ENCODE data around the gene C11orf24. TPM values are rescaled to one million over a fixed set of nuclear protein-coding genes. Genes with fewer than 3 reads are reported as not detected.
A peak's percentile ranks its signal among the peaks of the same experiment; 100 is the strongest.
"Not testable (repeated sequence)": the region's sequence is repeated elsewhere in the genome, so short reads cannot be mapped to it uniquely, and the experiment has no call there.

C11orf24 gene
- total RNA-seq, 1 donor from 2014 or later, result 50.9 TPM

DNA sequence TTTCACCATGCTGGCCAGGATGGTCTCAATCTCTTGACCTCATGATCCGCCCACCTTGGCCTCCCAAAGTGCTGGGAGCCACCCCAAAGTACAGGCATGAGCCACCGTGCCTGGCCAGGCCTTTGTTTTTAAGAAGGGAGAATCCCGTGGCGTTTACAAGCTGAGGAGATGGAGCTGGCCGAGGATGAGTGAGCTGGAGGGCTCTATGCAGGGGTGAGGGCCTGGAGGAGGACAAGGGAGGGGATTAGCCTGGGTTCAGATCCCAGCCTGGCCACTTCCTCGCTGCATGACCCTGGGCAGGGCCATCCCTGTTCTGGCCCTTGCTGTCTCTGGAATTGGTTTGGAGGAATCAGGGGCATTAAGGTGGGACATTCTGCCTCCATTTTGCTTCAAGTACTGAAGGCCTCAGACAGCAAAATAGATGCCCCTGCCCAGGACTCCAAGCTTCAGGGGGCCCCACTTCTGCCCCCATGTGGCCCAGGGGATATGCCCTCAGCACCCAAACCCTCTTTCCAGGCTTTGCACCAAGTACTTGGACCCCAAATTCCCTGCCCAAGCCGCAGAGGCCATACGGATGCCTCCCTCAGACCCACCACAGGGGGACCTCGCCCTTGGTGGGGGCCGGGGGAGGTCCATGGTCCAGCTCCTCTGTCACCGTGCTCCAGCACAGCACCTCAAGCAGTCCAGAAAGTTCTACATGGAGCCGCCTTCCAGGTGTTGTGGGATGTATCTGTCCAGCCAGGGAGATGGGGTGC is 28.5 kb upstream of the C11orf24 start:
- no peak for DNase-seq (ENCODE audit: low spot score)

DNA sequence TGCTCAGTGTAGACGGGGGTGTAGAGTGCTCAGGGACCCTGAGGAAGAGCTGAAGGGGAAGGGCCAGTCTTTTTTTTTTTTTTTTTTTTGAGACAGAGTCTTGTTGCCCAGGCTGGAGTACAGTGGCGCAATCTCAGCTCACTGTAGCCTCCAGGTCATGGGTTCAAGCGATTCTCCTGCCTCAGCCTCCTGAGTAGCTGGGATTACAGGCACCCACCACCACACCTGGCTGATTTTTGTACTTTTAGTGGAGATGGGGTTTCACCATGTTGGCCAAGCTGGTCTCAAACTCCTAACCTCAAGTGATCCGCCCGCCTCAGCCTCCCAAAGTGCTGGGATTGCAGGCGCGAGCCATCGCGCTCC is 27.7 kb upstream of the C11orf24 start:
- not testable (repeated sequence) for DNase-seq (ENCODE audit: low spot score)

DNA sequence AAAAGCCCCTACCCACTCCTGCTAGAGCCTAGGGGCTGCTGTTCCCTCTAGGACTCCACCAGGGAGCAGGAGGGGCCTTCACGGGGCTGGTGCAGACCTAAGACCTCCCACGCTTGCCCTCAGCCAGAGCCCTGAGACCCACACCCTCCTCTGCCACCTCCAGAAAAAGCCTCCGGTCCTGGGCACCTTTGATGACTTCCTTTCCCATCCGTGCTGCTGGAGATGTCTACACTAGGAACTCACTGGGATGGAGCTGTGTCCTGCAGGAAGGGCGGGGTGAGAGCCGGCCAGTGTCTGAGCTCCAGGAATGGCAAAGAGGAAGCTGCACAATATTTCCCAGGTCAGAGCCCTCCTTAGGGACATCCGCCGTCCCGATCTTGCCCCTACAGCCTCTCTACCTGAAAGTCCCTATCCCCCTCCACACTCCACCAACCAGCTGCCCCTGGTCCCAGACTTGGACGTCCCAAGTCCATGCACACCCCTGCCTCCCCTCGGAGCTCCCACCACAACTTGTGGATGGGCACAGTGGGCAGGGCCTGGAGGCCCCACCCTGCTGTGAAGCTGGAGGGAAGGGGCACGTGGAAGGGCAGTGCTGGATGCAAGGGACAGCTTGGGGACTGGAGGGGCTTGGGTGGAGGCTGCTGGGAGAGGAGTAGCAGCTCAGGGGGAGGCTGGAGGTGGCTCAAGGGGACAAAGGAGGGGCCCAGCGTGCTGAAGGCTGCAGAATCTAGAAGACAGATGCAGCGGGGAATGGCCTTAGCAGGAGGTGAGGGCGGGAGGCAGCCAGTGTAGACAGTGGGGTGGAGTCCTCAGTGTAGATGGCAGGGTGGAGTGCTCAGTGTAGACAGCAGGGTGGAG is 27.1 kb upstream of the C11orf24 start:
- DNase-seq (ENCODE audit: low spot score), result no peak

DNA sequence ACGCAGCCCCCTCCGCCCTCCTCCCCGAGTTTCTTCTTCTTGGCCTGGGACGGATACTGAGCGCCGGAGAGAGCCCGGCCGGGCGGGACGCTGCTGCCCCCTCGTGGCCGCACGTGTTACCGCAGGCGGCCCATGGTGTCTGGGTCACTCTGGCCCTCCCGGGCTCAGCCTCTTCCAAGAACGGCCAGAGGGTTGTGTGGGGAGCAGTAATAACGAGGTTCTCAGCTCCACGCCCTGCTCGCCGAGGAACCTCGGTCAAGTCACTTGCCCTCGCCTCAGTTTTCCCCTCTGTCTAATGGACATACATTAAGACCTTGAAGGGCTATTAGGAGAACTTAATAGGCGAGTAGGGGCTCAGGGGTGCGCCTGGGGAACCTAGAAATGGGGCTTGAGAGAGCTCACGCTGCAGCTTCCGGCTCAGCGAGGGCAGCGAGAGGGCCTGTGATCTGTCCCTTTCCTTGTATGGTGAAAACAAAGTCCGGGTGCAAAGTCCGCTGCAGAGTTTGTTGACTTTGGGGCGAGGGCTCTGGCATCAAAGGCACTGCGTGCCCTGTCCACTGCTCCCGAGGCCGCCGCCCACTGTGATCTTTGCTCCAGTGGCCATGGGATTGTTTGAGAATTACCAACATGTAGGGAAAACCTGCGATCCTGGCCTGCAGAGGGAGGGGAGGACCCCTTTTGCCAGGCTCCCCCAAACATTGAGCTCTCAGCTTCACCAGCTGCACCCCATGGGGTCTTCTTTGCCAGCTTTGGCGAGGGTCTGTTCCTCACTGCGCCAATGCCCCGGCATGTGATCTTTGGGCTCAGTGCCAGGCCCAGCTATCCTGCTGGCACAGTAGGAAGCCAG is 26.3 kb upstream of the C11orf24 start:
- peak; percentile 96 for DNase-seq (ENCODE audit: low spot score)

DNA sequence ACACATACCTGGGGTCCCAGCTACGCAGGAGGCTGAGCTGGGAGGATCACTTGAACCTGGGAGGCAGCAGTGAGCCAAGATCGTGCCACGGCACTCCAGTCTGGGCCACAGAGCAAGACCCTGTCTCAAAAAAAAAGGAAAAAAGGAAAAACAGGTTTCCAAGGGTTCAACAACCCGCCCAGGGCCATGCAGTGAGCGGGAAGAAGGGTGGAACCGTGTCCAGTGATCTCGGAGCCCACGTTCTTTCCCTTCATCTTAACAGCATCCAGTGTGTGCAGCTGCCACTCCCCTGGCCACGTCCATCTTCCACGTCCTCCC is 25.7 kb upstream of the C11orf24 start:
- DNase-seq (ENCODE audit: low spot score), result no peak

DNA sequence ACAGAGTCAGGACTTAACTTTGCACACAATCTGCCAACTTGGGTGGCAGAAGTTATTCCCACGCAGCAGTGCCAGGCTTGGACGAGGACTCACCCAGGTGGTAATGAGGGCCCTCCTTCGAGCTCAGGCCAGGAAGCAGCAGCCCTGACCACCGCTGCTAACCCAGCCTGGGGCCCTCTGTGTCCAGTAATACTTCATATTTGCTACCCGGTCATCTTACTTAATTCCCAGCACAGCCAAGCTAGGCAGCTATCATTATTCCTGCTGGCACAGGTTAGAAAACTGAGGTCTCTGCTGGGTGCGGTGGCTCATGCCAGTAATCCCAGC is 25.2 kb upstream of the C11orf24 start:
- DNase-seq (ENCODE audit: low spot score), result no peak

DNA sequence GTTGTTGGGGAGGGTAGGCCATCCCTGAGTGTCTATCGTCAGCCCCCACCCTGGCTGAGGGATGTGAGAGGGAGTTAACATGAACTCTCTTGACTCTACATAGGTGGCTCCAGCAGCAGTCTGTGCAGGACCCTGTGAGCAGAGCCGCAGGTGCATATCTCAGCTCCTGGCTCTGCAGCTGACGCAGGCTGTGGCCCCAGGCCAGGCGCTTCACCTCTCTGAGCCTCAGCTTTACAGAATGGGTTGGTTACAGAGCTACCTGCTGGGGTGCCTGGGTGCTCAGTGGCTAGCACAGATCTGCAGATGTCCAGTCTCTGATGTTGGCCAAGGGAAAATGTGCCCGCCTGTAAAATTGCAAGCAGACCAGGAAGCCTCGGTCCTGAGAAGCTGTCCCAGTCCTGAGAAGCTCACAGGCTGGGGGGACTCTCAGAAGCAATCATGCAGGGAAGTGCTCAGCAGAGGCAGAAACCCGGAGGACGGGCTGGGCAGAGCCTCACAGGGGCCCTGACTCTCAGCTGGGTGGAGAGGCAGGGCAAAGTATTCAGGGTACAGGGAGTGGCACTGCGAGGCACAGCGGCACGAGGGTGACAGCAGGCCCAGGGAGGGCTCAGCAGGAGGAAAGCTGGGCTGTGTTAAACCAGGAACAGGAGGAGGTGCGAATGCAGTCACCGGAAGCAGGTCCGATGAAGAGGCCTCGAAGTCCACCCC is 24.7 kb upstream of the C11orf24 start:
- no peak for DNase-seq (ENCODE audit: low spot score)

DNA sequence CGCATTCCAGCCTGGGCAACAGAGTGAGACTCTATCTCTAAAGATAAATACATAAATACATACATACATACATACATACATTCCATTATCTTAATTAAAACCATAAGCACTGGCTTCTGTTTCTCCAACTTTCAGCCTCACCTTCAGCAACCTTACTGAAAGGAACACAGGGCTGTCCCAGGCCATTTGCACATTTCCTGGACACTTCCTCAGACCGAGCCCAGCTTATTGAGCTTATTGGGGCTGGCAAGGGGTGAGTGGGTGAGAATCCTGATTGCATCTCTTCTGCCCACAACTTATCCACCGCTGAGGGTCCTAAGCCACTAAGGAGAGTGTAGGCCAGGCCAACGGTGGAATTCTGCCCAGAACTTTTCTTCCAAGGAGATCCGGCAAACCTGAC is 24.2 kb upstream of the C11orf24 start:
- DNase-seq (ENCODE audit: low spot score), result no peak

DNA sequence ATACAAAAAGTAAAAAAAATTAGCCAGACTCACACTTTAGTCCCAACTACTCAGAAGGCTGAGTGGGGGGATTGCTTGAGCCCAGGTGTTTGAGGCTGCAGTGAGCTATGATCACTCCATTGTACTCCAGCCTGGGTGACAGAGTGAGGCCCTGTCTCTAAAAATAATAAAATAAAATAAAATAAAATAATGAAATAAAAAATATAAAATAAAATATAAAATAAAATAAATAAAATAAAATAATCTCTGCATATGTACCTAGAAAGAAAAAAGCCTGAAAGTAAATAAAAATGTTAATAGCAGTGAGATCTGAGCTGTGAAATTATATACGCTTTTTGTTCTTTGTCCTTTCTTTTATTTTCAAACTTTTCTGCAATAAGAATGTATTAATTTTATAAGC is 23.5 kb upstream of the C11orf24 start:
- no peak for DNase-seq (ENCODE audit: low spot score)

DNA sequence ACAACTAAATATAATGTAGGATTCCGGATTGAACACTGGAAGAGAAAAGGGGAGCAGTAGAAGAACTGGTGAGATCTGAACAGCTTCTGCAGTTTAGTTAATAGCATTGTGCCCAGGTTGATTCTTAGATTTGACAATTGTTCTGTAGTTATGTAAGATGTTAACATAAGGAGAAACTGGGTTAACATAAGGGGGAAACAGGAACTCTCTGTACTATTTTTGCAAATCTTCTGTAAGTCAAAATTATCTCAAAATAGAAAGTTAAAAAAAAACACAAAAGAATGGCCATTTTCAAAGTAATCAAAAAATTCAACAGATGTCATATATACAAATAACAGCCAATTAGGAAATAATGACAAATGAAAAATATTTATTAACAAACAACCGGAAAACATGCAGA is 21.9 kb upstream of the C11orf24 start:
- no peak for DNase-seq (ENCODE audit: low spot score)

DNA sequence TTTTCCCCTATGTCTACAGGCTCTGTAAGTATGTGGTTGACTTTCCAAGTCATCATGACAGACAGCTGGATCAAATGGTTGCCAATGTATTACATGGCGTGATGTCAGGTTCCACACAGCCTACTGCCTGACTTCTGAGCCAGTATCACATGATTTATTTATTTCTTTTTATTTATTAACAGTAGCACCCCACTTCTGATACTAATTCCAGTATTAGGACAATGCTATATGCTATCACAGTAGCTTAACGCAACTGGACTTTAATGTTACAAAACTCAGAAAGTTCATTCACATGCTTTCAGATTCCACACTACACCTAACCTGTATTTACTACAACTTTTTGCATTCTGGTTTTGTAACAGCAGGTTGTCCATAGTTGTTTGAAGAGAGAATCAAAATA is 17.7 kb upstream of the C11orf24 start:
- no peak for DNase-seq (ENCODE audit: low spot score)

DNA sequence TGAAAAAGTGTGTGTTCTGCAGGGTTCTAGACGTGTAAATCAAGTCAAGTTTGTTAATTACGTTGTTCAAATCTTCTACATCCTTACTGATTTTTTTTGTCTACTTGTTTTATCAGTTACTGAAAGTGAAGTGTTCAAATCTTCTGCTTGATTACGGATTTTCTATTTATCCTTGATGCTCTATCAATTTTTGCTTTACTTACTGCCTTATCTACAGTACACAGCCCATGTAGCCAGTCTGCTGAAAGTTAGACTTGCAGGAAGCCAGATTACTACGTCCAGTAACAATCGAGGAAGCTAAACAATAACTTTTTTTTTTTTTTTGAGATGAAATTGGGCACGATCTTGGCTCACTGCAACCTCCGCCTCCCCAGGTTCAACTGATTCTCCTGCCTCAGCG is 15.6 kb upstream of the C11orf24 start:
- DNase-seq (ENCODE audit: low spot score), result no peak

DNA sequence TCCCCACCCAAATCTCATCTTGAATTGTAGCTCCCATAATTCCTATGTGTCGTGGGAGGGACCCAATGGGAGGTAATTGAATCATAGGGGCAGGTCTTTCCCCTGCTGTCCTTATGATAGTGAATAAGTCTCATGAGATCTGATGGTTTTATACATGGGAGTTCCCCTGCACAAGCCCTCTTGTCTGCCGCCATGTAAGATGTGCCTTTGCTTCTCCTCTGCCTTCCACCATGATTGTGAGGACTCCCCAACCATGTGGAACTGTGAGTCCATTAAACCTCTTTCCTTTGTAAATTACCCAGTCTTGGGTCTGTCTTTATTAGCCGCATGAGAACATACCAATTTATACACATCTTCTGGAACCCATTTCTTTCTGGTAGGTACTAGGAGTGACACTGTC is 12.8 kb upstream of the C11orf24 start:
- not testable (repeated sequence) for DNase-seq (ENCODE audit: low spot score)

DNA sequence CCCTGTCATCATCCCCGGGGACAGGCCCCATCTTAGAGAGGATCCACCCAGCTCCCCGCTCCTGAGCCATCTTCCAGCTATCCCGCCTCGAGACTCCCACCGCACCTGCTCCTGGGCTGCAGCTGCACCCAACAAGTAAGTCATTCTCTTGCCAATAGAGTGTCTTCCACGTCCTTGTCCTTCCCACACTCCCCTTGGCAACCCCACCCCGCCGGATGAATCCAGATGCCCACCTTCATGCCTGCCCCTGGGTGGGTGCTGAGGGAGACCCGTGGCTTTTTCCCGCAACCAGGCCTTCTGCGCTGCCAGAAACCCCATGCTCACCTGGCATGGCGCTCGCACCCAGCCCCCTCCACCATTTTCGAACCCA is 11.1 kb upstream of the C11orf24 start:
- no peak for DNase-seq (ENCODE audit: low spot score)

DNA sequence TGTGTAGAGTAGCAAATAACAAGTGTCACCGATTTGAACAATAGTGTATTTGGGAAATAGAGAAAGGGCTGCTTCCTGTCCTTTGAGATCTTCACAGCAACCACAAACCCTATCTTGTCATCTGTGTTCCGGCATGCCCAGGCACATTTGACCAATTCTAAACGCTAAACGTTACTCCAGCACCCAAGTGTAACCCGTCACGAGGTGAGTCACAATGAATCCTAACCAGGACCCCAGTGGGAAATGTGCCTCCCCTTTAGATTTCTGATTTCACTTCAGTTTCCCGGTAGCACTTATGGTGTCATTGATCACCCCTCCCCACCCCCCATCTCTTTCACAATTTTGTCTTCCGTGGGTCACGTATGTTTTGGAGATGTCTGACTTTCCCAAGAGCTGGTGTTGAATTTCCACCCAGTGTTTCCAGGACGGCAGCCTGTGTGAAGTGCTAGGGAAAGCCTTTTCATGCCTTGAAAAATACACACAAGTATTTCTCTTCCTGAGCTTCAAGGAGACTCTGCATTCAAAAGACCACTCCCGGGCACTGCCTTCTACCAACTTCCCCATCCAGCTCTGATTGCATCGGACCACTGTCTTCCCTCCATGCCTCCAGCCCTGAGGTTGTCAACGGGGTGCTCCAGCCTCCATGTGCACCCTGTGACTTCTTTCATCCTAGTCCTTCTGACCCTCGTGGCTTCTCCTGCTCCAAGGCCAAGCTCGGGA is 10.5 kb upstream of the C11orf24 start:
- DNase-seq (ENCODE audit: low spot score), result peak; percentile 28

DNA sequence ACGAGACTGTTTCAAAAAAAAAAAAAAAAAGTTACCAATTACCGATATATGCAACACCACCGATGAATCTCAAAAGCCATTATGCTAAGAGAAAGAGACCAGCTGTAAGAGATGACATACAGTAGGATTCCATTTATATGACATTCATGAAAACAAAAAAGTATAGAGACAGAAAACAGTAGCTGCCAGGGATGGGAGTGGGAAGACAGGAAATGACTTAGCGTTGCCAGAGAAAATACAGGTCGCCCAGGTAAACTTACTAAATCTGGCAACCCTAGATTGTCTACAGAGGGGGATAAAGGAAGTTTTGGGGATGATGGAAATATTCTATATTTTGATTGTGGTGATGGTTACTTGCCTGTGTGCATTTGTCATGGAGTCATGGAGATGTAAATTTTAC is 7.9 kb upstream of the C11orf24 start:
- DNase-seq (ENCODE audit: low spot score), result no peak

DNA sequence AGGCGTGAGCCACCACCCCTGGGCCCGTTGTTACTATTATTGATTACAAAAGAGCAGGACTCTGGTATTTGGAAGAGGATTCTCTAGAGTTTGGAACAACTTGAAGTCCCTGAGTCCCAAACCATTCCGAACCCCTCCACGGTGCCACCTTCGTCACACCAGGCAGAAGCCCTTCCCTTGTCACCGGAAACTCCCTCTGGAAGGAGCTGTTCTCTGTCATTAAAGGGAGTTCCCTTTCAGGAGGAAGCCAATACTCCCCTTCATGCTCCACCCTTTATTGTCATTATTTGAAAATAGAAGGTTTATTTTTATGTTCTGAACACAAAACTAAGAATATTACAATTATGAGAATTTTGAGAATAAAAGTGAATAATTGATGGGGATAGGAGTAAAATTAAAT is 5.1 kb upstream of the C11orf24 start:
- no peak for DNase-seq (ENCODE audit: low spot score)

DNA sequence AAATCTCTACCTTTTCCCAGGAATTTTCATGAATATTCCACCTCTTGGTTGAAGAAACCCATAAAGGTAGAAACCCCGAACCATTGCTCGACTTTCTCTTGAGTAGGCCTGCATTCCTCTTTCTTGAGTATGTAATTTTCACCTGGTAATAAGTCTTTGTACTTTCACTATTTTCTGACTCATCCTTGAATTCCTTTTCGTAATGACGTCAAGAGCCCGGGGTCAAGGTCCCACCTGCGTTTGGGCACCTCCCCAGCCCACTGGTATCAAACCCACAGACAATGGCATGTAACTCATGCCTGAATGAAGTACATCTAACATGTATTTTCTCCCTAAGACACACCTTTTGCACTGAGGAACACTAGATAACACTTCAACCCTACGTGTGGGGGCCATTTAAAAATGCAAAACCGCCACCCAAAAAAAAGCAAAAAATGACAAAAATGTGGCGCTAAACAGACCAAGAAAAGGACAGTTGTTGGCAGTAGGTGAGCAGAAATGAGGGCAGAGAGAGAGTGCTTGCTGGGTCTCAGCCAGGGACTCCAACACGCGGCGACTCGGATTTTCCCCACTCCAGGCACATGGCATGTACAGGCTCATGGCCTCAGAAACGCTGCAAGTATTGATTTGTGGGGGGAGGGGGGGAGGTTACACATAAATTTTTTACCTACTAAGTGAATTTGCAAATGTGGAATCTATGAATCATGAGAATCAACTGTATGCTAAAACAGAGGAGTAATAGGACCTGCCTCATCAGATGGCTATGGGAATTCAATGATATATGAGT is 4.1 kb upstream of the C11orf24 start:
- no peak for DNase-seq (ENCODE audit: low spot score)

DNA sequence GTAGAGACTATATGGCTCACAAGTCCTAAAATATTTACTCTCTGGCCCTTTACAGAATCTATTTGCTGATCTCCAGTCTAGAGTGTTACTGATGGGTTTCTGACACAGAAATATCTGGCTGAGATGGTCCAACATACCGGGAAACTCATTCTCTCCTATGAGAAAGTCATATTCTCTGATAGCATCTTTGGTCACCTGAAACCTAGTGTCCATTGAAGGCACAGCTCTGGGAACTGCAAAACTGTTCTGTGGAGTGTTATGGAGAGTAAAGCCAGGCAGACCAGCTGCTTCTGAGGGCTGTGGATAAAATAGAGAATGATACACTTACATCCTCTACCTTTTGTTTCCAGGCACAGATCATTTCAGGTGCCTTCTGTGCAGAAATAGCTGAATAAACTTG is 2.5 kb upstream of the C11orf24 start:
- no peak for DNase-seq (ENCODE audit: low spot score)

Measured in mesenteric fat pad (tissue), 1 donor.